CD4-positive, alpha-beta T cell treated with Interleukin-2 at 100 ng/mL for 4 hours (primary cell): ENCODE data around the gene GUSB.
A peak's percentile ranks its signal among the peaks of the same experiment; 100 is the strongest.
"Not testable (repeated sequence)": the region's sequence is repeated elsewhere in the genome, so short reads cannot be mapped to it uniquely, and the experiment has no call there.

Experiments
- DNase-seq: peaks from one replicate; pipeline ENCODE4 v3.0.0-alpha.2; 2020; ENCODE audit warnings: low spot score

The GUSB gene

GRCh38 chr7:65981965-65982792 lies at the start of gene GUSB:
Gene GUSB (minus strand): TSS chr7:65982213. CDS start chr7:65982183, 30 bp downstream.
- DNase-seq: peak; percentile 91

- not testable (repeated sequence) for DNase-seq
Observed at GRCh38 chr7:66028342-66028741, 46.3 kb upstream of the GUSB start.

GRCh38 chr7:66016131-66016461 lies 34.1 kb upstream of the GUSB start:
- no peak for DNase-seq

GRCh38 chr7:66015440-66016130 lies 33.6 kb upstream of the GUSB start:
- no peak for DNase-seq

GRCh38 chr7:66013938-66014337 lies 31.9 kb upstream of the GUSB start:
- no peak for DNase-seq

GRCh38 chr7:66007232-66007631 lies 25.2 kb upstream of the GUSB start:
- no peak for DNase-seq

- DNase-seq: not testable (repeated sequence)
Observed at GRCh38 chr7:66005115-66005671, 23.2 kb upstream of the GUSB start.

- not testable (repeated sequence) for DNase-seq
Observed at GRCh38 chr7:66000823-66001417, 18.9 kb upstream of the GUSB start.

GRCh38 chr7:65994984-65995383 lies 13.0 kb upstream of the GUSB start:
- not testable (repeated sequence) for DNase-seq

GRCh38 chr7:65992526-65992925 lies 10.5 kb upstream of the GUSB start:
- DNase-seq: no peak

- not testable (repeated sequence) for DNase-seq
Observed at GRCh38 chr7:65991829-65992228, 9.8 kb upstream of the GUSB start.

- no peak for DNase-seq
Observed at GRCh38 chr7:65989694-65990080, 7.7 kb upstream of the GUSB start.

- not testable (repeated sequence) for DNase-seq
Observed at GRCh38 chr7:65988503-65988902, 6.5 kb upstream of the GUSB start.

GRCh38 chr7:65988084-65988483 lies 6.1 kb upstream of the GUSB start:
- DNase-seq: no peak

GRCh38 chr7:65983965-65984658 lies 2.1 kb upstream of the GUSB start:
- DNase-seq: no peak

- DNase-seq: peak; percentile 45
Observed at GRCh38 chr7:65980478-65981250, 1.3 kb downstream of the GUSB start.

GRCh38 chr7:65979583-65980477 lies 2.2 kb downstream of the GUSB start:
- no peak for DNase-seq

GRCh38 chr7:65978891-65979582 lies 3.0 kb downstream of the GUSB start:
- DNase-seq: no peak

- DNase-seq: no peak
Observed at GRCh38 chr7:65976659-65977196, 5.3 kb downstream of the GUSB start.
